ENCODE data around the gene NCOA1.
A peak's percentile ranks its signal among the peaks of the same experiment; 100 is the strongest.

Gene NCOA1

GRCh38 chr2:24508878-24509277, 17.8 kb downstream of the NCOA1 start:
- no peak for TF ChIP-seq CTCF (IDR thresholded peaks at IDR 0.05)
- H3K4me1 ChIP-seq = peaks cover 0 to 55% (median 2%) of the 10 kb centered on the region in 4 donors
- no peaks in the 10 kb centered on the region for H3K9me3 ChIP-seq
- H3K36me3 ChIP-seq = no peaks in the 10 kb centered on the region
- intact Hi-C loops (cut with DNase I; ENCODE audit: low total_unique reads) = no loop called here
- H3K27me3 ChIP-seq = no peaks in the 10 kb centered on the region
- no peak overlapping the region for H3K4me3 ChIP-seq
- H3K27ac ChIP-seq = no peak overlapping the region
- no peak for DNase-seq

- DNase-seq = no peak
- Histone ChIP-seq H3K27ac (no peak overlapping the region), H3K4me3 (no peak overlapping the region), H3K9me3 (no peaks in the 10 kb centered on the region), H3K27me3 (no peaks in the 10 kb centered on the region), H3K36me3 (no peaks in the 10 kb centered on the region), H3K4me1 (peaks cover 0 to 50% (median 2%) of the 10 kb centered on the region in 4 donors)
- intact Hi-C loops (cut with DNase I; ENCODE audit: low total_unique reads) = no loop called here
- no peak for TF ChIP-seq CTCF (IDR thresholded peaks at IDR 0.05)
These were observed 18.4 kb downstream of the NCOA1 start for GRCh38 chr2:24509425-24509824.

- H3K27me3 ChIP-seq = no peaks in the 10 kb centered on the region
- H3K4me1 ChIP-seq = peaks cover 0 to 47% (median 2%) of the 10 kb centered on the region in 4 donors
- H3K4me3 ChIP-seq = no peak overlapping the region
- no peak for DNase-seq
- no peaks in the 10 kb centered on the region for H3K36me3 ChIP-seq
- intact Hi-C loops (cut with DNase I; ENCODE audit: low total_unique reads) = no loop called here
- TF ChIP-seq CTCF (IDR thresholded peaks at IDR 0.05) = no peak
- H3K9me3 ChIP-seq = no peaks in the 10 kb centered on the region
- no peak overlapping the region for H3K27ac ChIP-seq
These were observed 18.8 kb downstream of the NCOA1 start for GRCh38 chr2:24509840-24510239.

- Histone ChIP-seq H3K36me3 (no peaks in the 10 kb centered on the region), H3K27ac (no peak overlapping the region), H3K9me3 (no peaks in the 10 kb centered on the region), H3K27me3 (no peaks in the 10 kb centered on the region), H3K4me3 (no peak overlapping the region), H3K4me1 (peaks cover 0 to 45% (median 3%) of the 10 kb centered on the region in 4 donors)
- no peak for DNase-seq
- intact Hi-C loops (cut with DNase I; ENCODE audit: low total_unique reads) = no loop called here
- TF ChIP-seq CTCF (IDR thresholded peaks at IDR 0.05) = no peak
These were observed 19.7 kb downstream of the NCOA1 start for GRCh38 chr2:24510771-24511170.

GRCh38 chr2:24511198-24511597, 20.1 kb downstream of the NCOA1 start:
- TF ChIP-seq CTCF (IDR thresholded peaks at IDR 0.05) = no peak
- intact Hi-C loops (cut with DNase I; ENCODE audit: low total_unique reads) = no loop called here
- DNase-seq = no peak
- H3K4me3 ChIP-seq = no peak overlapping the region
- H3K9me3 ChIP-seq = no peaks in the 10 kb centered on the region
- H3K27ac ChIP-seq = no peak overlapping the region
- no peaks in the 10 kb centered on the region for H3K27me3 ChIP-seq
- H3K4me1 ChIP-seq = peaks cover 0 to 41% (median 5%) of the 10 kb centered on the region in 4 donors
- no peaks in the 10 kb centered on the region for H3K36me3 ChIP-seq

GRCh38 chr2:24511894-24512293, 20.8 kb downstream of the NCOA1 start:
- H3K4me3 ChIP-seq = no peak overlapping the region
- no peaks in the 10 kb centered on the region for H3K27me3 ChIP-seq
- H3K4me1 ChIP-seq = peaks cover 0 to 34% (median 5%) of the 10 kb centered on the region in 4 donors
- H3K36me3 ChIP-seq = no peaks in the 10 kb centered on the region
- no peak for TF ChIP-seq CTCF (IDR thresholded peaks at IDR 0.05)
- DNase-seq = no peak
- intact Hi-C loops (cut with DNase I; ENCODE audit: low total_unique reads) = no loop called here
- no peaks in the 10 kb centered on the region for H3K9me3 ChIP-seq
- peak overlapping the region in 1 of 2 donors; percentile 7 for H3K27ac ChIP-seq

Measured in tibial artery (tissue), 4 donors.